Endothelial cell of umbilical vein (primary cell): ENCODE data around the gene GRK4.

Experiments used
- CTCF ChIP-seq, 2 donors: IDR thresholded peaks; 1 replicate in 1 of 2; 2 replicates in 1 of 2; pipeline ENCODE4 v1.5.1; 2011; ENCODE audit warnings: low read length in 2 of 2, mild to moderate bottlenecking in 2 of 2, moderate library complexity in 2 of 2, control low read depth in 1 of 2, inconsistent platforms in 1 of 2, low read depth in 1 of 2; ENCODE audit not compliant: insufficient read depth in 1 of 2; ENCODE audit errors: extremely low read depth in 1 of 2
- POLR2A ChIP-seq: IDR thresholded peaks from 2 replicates; pipeline ENCODE4 v1.6.1; 2012; ENCODE audit warnings: low read depth, mild to moderate bottlenecking, control low read depth, low read length

- no peak for TF ChIP-seq POLR2A
- no peak for TF ChIP-seq CTCF (IDR thresholded peaks at IDR 0.05; ENCODE audit: extremely low read depth in 1 of 2, insufficient read depth in 1 of 2, low read depth in 1 of 2, low read length in 2 of 2)
Measured at GRCh38 chr4:3062471-3062870, 99.1 kb downstream of the GRK4 start.
